ENCODE measurements around the gene DDA1. TPM values are rescaled to one million over a fixed set of nuclear protein-coding genes. Genes with fewer than 3 reads are reported as not detected.

DDA1 gene
- total and polyA plus RNA-seq, 9 of the 15 experiments (the other 6 are each of a cell fraction or from before 2014, with no cell fraction given) = 1.4 to 83.8 (median 33.8) TPM

DNA sequence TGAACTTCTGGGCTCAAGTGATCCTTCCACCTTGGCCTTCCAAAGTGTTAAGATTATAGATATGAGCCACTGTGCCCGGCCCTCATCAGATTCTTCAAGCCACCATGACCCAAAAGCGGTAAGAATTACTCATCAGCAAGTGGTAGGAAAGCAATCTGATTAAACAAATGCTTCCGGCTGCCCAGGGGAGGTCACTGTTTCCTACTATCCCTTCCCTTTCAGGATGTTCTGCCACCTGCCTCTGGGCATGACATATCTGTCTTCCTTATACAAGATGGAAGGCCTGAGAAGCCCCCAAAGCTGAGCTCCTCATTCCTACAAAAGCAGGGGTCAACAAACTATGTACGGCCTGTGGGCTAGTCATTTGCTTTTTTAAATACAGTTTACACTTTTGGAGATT is 13.1 kb upstream of the DDA1 start (continued):
- no peak for TF ChIP-seq ZNF318 (IDR thresholded peaks at IDR 0.05; ENCODE audit: borderline replicate concordance in 1 of 2, low read depth in 1 of 2)
- no peak for TF ChIP-seq ZC3H4 (CRISPR knock-in tag; IDR thresholded peaks at IDR 0.05; ENCODE audit: borderline replicate concordance)
- TF ChIP-seq NFIC (IDR thresholded peaks at IDR 0.05) = no peak
- no peak for TF ChIP-seq YBX1 (IDR thresholded peaks at IDR 0.05)
- no peak for TF ChIP-seq ZNF551 (CRISPR knock-in tag; IDR thresholded peaks at IDR 0.05)
- no peak for TF ChIP-seq CGGBP1 (CRISPR knock-in tag; IDR thresholded peaks at IDR 0.05)
- TF ChIP-seq SREBF2 (CRISPR knock-in tag; IDR thresholded peaks at IDR 0.05) = no peak
- TF ChIP-seq SIX5 (IDR thresholded peaks at IDR 0.05; ENCODE audit: borderline replicate concordance in 1 of 2, insufficient read depth in 1 of 2, low read depth in 1 of 2, low read length in 2 of 2) = no peak
- no peak for TF ChIP-seq NR2C2 (CRISPR knock-in tag; IDR thresholded peaks at IDR 0.05)
- TF ChIP-seq NR2C2 (tag; IDR thresholded peaks at IDR 0.05) = peak; percentile 80
- TF ChIP-seq MCM2 (IDR thresholded peaks at IDR 0.05; ENCODE audit: low read depth) = no peak
- TF ChIP-seq, protein P1, sequence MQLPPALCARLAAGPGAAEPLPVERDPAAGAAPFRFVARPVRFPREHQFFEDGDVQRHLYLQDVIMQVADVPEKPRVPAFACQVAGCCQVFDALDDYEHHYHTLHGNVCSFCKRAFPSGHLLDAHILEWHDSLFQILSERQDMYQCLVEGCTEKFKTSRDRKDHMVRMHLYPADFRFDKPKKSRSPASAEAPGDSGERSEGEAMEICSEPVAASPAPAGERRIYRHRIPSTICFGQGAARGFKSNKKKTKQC (CRISPR knock-in tag; IDR thresholded peaks at IDR 0.05) = no peak
- TF ChIP-seq E2F3 (CRISPR knock-in tag; IDR thresholded peaks at IDR 0.05) = no peak
- no peak for TF ChIP-seq MCM7 (IDR thresholded peaks at IDR 0.05)
- no peak for TF ChIP-seq SMAD1 (IDR thresholded peaks at IDR 0.05; ENCODE audit: low read depth, low read length, partially characterized antibody)
- no peak for TF ChIP-seq COPS2 (conservative IDR thresholded peaks at IDR 0.05)

Measured in K562 (cell line).